Activated T-cell treated with anti-CD3 and anti-CD28 coated beads for 1 hour (primary cell): ENCODE measurements around the gene ABCA7.

Experiments
- DNase-seq: peaks from one replicate; pipeline ENCODE4 v3.0.0-alpha.2; 2020; ENCODE audit warnings: low read depth

Gene ABCA7

DNA sequence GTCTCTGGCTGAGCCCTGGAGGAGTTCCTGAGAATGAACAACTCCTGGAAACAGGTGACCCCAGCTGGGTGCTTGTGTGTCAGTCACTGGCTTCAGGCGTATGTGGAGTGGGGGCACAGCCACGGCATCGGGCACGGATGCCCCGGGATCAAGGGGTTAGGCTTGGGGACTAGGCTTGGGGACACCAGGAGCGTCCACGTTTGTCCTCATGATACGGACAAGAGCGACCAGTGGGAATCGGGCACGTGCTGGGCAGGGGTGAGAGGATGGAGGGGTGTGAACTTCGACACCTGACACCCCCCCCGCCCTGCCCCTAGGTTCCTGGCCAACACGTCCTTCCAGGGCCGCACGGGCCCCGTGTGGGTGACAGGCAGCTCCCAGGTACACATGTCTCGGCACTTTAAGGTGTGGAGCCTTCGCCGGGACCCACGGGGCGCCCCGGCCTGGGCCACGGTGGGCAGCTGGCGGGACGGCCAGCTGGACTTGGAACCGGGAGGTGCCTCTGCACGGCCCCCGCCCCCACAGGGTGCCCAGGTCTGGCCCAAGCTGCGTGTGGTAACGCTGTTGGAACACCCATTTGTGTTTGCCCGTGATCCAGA is 35.6 kb upstream of the ABCA7 start:
- no peak for DNase-seq

DNA sequence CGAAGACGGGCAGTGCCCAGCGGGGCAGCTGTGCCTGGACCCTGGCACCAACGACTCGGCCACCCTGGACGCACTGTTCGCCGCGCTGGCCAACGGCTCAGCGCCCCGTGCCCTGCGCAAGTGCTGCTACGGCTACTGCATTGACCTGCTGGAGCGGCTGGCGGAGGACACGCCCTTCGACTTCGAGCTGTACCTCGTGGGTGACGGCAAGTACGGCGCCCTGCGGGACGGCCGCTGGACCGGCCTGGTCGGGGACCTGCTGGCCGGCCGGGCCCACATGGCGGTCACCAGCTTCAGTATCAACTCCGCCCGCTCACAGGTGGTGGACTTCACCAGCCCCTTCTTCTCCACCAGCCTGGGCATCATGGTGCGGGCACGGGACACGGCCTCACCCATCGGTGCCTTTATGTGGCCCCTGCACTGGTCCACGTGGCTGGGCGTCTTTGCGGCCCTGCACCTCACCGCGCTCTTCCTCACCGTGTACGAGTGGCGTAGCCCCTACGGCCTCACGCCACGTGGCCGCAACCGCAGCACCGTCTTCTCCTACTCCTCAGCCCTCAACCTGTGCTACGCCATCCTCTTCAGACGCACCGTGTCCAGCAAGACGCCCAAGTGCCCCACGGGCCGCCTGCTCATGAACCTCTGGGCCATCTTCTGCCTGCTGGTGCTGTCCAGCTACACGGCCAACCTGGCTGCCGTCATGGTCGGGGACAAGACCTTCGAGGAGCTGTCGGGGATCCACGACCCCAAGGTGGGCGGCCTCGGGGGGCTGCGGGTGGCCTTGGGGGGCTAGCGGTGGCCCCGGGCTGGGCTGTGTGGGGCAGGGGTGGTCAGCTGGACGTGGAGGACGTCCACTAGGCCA is 34.9 kb upstream of the ABCA7 start:
- DNase-seq = no peak

DNA sequence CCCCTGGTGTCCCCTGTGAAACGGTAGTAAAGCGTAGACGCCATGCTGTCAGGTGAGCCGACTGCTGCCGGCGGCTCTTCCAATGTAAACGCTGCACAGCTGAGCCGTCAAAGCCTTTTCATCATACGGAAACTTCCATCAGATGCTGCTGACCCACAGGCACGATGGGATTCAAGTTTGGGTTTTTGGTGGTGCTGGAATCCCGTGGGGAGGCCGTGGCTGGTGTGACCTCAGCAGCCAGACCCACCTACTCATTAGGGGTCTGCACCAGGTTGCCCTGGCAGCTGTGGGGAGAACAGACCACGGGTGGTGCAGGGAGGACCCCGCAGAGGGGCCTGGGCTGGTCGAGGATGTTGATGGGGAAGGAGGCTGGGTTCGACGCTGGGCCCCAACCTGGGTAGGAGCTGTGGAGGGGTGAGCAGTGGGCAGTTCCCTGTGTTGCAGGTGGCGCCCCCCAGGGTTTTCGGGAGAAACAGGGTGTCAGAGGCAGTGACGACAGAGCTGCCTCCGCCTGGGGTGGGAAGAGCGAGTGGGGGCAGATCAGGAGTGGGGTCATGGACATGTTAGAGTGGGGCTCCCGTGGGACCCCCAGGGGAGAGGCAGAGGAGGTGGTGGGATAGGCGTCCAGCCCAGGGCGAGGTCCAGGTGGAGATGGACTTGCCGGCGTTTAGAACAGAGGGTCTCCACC is 33.1 kb upstream of the ABCA7 start:
- DNase-seq = no peak

DNA sequence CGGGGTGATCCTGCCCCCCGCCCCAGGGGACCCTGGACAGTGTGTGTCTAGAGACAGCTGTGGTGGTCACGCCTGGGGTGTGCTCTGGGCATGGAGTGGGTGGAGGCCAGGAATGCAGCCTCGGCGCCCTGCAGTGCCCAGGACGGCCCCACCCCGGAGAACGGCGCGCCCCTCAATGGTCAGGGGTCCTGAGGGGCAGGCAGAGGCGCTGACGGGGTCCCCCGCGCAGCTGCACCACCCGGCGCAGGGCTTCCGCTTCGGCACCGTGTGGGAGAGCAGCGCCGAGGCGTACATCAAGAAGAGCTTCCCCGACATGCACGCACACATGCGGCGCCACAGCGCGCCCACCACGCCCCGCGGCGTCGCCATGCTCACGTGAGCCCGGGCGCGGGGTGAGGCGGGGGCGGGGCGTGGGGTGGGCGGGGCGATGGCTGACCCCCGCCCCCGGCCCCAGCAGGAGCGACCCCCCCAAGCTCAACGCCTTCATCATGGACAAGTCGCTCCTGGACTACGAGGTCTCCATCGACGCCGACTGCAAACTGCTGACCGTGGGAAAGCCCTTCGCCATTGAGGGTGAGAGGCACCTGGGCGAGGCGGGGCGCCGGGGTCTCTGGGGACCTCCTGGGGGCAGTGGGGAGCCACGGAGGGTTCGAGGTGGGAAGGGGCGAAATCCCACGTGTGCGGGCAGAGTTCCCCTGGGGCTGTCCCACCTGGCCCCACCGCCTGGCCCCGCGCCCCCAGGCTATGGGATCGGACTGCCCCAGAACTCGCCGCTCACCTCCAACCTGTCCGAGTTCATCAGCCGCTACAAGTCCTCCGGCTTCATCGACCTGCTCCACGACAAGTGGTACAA is 32.3 kb upstream of the ABCA7 start:
- DNase-seq = no peak

DNA sequence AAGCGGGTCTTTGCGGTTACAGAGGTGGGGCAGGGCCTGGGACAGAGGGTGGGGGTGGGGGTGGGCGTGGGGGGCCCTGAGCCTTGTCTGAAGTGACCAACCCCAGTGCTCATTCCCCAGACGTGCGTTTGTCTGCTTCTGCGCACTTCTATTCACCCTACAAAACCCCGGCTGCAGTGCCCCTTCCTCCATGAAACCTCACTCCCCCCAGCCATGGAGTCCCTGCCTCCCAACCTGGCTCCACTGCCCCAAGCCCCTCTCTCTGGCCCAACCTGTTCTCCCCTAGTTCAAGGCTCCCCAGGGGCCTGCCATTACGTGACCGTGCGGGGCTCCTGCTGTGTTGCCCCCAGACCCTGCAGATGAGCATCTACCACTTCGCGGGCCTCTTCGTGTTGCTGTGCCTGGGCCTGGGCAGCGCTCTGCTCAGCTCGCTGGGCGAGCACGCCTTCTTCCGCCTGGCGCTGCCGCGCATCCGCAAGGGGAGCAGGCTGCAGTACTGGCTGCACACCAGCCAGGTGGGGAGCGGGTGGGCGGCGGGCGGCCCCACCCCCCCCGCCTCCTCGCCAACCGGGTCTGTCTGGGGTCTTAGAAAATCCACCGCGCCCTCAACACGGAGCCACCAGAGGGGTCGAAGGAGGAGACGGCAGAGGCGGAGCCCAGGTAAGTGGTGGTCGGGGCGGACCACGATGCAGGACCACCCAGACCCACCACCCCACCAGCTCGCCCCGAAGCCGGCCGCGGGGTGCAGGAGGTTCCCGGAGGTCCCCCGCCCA is 31.5 kb upstream of the ABCA7 start:
- DNase-seq = no peak

DNA sequence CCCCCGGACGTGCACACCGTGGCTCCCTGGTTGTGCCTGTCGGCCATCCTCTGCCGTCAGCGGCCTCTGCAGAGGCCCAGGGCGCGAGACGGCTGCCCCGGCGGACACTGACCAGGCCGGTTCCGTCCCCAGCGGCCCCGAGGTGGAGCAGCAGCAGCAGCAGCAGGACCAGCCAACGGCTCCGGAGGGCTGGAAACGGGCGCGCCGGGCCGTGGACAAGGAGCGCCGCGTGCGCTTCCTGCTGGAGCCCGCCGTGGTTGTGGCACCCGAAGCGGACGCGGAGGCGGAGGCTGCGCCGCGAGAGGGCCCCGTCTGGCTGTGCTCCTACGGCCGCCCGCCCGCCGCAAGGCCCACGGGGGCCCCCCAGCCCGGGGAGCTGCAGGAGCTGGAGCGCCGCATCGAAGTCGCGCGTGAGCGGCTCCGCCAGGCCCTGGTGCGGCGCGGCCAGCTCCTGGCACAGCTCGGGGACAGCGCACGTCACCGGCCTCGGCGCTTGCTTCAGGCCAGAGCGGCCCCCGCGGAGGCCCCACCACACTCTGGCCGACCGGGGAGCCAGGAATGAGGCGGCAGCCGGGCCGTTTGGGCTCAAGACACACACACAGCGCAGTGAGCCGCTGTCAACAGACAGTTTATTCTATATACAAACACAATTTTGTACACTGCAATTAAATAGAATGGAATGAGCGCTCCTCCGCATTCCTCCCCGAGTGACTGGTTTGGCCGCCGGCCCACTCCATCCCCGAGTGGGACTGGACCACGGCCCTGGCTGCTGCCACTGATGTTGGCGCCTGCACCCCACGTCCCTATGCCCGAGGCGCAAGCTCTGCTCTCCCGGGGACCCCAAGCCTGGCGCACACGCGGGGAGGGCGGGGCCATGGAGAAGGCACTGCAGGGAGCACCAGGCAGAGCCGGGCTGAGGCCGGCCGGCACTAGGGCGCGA is 30.6 kb upstream of the ABCA7 start:
- DNase-seq = no peak

DNA sequence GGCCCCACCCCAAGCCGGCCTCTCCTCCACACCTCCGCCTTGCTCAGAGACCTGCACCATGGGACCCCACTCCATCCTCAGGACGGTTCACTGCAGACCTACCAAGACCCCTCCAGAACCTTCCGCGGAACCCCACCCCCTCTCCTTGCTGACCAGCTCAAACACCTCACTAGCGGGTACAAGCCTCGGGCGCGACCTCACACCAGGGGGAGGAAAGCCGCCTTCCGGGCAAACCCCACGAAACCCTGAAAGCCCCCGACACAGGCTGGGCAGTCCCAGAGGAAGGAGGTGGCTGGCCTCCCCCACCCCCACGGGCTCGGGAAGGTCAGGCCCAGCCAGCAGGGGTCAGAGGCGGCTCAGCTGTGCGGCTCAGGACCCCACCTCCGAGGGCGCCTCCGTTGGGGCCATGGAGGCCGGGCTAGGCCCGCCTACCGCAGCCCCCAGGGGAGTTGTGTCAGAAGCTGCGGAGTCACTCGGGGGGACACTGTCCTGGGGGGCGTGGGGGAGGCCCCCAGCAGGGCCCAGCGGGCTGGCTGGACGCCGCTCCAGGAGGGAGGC is 29.8 kb upstream of the ABCA7 start:
- no peak for DNase-seq

DNA sequence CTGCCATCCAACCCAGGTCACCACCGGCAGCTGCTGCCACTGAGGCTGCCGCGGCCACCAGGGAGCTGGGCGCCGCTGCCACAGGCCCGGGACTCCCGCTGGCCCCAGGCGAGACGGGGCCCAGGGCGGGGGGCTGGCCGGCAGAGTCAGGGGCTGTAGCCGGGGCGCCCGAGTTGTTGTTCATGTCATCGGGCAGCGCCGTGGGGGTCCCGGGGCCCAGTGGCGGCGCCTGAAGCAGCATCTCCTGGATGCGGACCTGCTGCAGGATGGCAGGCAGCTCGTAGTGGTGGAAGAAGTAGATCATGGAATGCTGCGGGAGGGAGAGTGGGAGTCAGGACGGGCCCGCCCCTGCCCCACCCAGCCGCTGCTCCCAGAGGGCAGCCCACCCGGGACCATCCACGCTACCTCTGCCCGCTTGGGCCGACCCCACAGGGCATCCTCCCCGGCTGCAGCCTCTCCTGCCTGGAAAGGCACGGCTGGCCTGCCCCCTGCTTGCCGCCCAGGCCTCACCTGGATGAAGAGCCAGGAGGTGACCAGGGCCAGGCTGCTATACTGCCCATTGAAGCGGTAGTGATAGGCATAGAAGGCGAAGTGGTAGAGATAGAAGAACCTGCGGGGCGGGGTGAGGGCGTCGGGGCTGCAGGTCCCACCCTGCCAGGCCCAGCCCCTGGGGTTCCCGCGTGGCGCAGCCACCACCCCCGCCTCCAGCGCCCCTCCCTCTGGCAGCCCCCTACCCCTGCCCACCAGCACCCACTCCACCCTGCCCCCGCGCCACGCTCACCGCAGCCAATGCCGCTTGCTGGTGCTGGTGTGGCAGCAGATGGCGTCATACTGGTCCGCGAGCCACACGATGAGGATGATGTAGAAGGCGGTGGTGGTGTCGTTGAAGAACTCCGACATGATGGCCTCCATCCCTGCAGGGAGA is 29.1 kb upstream of the ABCA7 start:
- DNase-seq = no peak

DNA sequence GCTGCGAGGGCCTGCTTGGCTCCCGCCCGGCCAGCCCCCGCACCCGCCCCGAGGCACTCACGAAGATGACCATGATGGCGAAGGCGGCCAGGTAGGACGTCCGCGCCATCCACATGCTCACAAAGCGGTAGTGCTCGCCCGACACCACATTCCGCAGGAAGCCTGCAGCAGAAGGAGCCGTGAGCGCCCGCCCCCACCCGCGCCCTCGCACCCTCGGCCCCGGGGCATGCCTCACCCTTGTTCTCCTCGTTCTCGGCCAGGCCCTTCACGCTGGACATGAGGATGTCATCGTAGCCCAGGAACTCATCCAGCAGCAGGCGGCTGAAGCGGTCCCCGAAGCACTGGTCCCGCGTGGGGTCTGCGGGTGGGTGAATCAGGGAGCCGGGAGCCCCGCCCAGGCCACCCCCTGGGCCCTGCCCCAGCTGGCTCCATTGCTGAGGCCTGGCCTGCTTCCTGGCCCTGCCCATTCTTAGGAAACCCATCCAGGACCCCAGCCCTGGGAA is 28.0 kb upstream of the ABCA7 start:
- DNase-seq = no peak

DNA sequence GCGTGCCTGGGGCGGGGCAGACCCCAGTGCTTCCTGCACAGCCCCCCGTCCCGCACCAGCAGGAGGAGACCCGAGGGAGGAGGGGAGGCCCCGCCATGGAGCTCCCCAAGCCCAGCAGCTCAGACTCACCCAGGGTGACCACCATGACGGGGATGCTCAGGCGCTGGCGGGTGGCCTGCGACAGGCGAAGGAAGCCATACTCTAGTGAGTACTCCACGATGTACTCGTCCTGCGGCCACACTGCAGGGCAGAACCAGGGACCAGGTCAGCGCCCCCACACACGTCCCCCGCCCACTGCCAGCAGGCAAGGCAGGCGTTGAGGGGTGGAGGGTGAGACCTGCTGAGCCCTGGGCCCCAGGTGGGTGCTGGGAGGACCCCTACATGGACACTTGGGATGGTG is 27.6 kb upstream of the ABCA7 start:
- no peak for DNase-seq

DNA sequence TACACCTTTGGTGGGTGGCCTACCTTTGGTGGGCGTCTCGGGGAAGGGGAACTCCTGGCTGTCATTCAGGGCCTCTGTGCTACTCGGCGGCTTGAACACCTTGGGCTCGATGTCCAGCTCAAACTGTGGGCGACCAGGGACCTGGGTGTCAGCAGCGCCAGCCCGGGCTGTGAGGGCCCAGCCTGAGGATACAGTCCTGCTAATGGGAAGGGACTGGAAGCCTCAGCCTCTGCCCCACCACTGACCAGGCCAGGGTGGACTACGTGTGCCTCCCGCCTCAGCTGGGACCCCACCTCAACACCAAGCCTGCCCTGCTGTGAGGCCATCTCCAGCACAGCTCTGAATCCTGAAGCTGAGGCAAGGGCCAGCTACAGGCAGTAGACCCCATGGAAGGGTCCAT is 26.7 kb upstream of the ABCA7 start:
- no peak for DNase-seq

DNA sequence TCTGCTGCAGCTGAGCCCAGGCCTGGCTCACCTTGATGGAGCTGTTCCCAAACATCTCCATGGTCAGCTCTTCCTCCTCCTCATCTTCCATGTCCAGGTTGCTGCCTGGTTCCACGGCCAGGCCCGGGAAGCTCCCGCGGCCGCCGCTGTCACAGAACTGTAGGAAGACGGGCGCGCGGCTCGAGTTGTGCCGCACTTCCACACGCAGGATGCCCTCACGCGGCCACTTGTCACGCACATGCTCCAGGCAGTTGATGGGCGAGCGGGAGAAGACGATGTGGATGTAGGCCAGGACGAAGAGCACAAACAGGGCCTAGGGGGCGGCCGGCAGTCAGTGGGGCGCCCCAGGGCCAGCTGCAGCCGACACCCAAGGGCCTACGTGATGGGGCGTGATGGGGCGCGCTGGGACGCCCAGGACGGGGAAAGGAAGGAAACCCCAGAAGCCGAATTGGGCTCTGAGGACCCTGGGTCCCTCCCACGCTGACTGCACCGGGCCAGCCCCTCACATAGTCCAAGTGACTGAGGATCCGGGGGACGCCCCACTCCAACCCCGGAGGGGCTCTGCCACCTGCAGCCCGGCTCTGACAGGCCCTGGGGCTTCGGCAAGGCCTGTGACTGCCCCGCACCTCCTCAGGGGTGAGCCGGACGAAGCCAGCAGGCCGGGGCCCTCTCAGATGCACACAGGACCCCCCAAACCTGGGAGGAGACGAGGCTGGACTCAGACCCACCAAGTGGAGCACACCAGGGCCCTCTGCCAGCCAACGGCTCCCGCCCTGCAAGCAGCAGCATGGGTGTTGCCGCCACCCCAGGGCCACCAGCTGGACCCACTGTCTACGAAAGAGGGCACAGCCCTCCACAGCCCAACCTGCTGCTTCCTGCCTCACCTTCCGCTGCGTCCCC is 25.5 kb upstream of the ABCA7 start:
- no peak for DNase-seq

DNA sequence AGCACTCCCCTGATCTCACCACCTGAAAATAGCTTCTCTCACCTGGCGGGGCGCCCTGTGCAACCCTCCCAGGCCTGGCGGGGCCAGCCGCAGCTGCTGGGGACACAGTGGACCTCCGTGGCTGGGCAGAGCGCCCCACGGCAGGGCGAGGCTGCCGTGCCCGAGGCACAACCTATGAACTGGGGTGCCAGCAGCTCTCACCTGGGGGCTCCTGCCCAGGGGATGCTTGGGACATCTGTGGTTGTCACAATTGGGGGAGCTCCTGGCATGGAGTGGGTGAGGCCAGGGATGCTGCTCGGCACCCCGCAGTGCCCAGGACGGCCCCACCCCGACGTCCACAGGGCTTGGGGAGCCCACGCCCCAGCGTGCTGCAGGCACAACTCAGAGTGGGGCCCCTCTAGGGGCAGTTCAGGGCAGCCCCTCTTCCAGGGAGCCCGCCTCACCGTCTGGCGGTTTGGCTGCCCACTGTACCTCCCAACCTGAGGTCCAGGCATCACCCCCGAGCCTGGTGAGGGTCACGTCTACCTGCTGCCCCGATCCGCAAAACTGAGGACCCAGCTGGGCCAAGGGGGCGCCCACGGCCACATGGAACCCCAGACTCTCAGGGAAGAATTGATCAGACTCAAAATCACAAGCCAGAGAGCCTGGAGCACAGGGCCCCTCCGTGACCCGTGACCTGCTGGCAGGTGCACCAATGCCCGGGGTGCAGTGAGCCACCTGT is 24.7 kb upstream of the ABCA7 start:
- DNase-seq = no peak

DNA sequence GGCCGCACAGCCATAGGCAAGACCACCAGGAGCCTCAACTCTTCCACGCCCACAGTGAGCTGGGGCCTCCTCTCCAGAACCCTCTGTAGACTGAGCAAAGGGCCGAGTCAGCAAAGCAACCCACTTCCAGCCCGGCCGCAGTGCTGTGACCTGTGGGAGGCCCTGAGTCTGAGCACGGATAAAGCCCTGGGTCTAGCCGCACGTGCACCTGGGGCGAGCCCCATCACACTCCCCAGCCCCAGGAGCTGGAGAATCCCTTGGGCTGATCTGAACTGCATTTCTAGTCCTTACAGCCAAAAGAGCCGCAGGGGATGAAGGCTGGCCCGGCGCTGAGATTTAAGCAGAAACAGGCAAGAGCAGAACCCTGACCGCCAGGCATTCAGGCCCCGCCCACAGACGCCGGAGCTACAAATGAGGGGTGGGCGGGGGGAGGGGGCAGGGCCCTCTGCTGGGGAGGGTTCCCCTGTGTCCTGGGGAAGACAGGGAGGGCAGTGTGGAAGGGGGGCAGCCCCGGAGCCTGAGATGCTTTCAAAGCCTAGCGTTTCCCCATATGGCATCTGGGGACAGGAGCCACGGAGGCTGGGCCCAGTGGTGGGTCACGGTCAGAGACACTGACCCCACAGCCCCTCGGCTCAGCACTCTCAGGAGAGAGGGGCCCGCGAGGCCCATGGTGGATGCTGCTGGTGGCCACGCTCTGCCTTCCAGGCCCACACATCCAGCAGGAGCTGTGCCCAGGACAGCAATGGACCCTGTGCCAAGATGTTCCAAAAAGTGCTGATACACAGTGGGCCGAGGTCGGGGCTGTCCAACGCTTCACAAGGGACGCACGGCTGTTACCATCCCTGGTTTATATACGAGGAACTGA is 23.9 kb upstream of the ABCA7 start:
- DNase-seq = no peak

DNA sequence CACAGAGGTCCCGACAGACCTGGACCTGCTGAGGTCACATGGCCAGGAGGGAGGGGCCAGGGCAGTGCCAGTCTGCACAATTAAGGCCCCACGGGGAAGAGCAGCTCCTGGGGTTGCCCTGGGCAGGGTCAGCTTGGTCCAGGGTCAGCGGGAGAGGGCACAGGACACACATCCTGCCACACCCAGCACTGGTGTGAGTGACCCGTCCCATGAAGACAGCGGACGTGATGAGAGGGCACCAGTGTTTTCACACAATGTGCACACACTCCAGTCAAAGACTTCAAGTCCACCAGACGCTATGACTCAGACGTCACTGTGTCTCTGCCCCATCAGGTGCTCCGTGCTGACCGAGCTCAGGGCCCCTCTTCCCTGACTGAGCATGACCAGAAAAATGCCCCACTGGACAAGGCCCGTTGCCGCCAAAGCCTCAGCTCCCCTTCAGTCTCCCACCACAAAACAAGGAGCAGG is 23.2 kb upstream of the ABCA7 start:
- no peak for DNase-seq
